SK-N-SH (cell line): Measurements from ENCODE around the gene SLIT1. TPM values are rescaled to one million over a fixed set of nuclear protein-coding genes. Genes with fewer than 3 reads are reported as not detected.

Experiments used
- CTCF ChIA-PET: fragments of 300-600, 350-600 bp; formaldehyde crosslinking; extraction: SDS; loops from one replicate; lab custom pipeline; 2021; lab: Yijun Ruan, JAX
- POLR2A ChIA-PET: fragments of 350-600 bp; sonication (Branson Sonifier 250); formaldehyde crosslinking; extraction: SDS; loops from one replicate; lab custom pipeline; 2020; ENCODE audit warnings: antibody characterized with exemption, inconsistent platforms; lab: Yijun Ruan, JAX
- DNase-seq: peaks from one replicate; pipeline ENCODE4 v3.0.0; 2012
- H2AFZ ChIP-seq: fragments of 200-600 bp; sonication (generic); 2 replicates; pipeline ENCODE4 v1.8.1; 2016; ENCODE audit warnings: antibody characterized with exemption, mild to moderate bottlenecking, low read depth
- H3F3A ChIP-seq: fragments of 200-600 bp; sonication (generic); replicated peaks from 2 replicates; pipeline ENCODE3; 2016; ENCODE audit warnings: antibody characterized with exemption, mild to moderate bottlenecking; ENCODE audit not compliant: insufficient read depth
- H3K27ac ChIP-seq, 2 experiments: fragments of 200-500 bp in 1 of 2; fragments of 200-600 bp in 1 of 2; sonication (Bioruptor generic) in 1 of 2; sonication (generic), shearing (Covaris generic) in 1 of 2; 2 replicates each; pipeline versions ENCODE4 v1.5.1 to v1.6.1; 2014 to 2016; ENCODE audit warnings: low read depth in 2 of 2, inconsistent platforms in 1 of 2, low read length in 1 of 2, mild to moderate bottlenecking in 1 of 2, mixed read lengths in 1 of 2
- H3K27me3 ChIP-seq: fragments of 200-600 bp; sonication (generic), shearing (Covaris generic); 2 replicates; pipeline ENCODE4 v1.6.1; 2016; ENCODE audit warnings: mixed run types; ENCODE audit not compliant: insufficient read depth
- H3K36me3 ChIP-seq, 2 experiments: fragments of 200-500 bp in 1 of 2; fragments of 200-600 bp in 1 of 2; sonication (Bioruptor generic) in 1 of 2; sonication (generic) in 1 of 2; replicated peaks in 1 of 2; 2 replicates each; pipeline versions ENCODE3 to v1.5.1; 2014 to 2016; ENCODE audit warnings: low read length in 1 of 2, mild to moderate bottlenecking in 1 of 2; ENCODE audit not compliant: insufficient read depth in 2 of 2, control insufficient read depth in 1 of 2
- H3K4me1 ChIP-seq, 2 experiments: fragments of 200-500 bp in 1 of 2; fragments of 200-600 bp in 1 of 2; sonication (Bioruptor generic) in 1 of 2; sonication (generic), shearing (Covaris generic) in 1 of 2; 2 replicates each; pipeline versions ENCODE4 v1.5.1 to v1.6.1; 2014 to 2016; ENCODE audit warnings: low read depth in 1 of 2, low read length in 1 of 2, mixed run types in 1 of 2; ENCODE audit not compliant: insufficient read depth in 2 of 2, control insufficient read depth in 1 of 2
- H3K4me2 ChIP-seq: fragments of 200-600 bp; sonication (generic), shearing (Covaris generic); 2 replicates; pipeline ENCODE4 v1.6.1; 2017; ENCODE audit warnings: mixed run types
- H3K4me3 ChIP-seq, 2 experiments: fragments of 200-500 bp in 1 of 2; fragments of 200-600 bp in 1 of 2; sonication (Bioruptor generic) in 1 of 2; sonication (generic), shearing (Covaris generic) in 1 of 2; 2 replicates each; pipeline versions ENCODE4 v1.5.1 to v1.8.1; 2014 to 2016; ENCODE audit warnings: low read depth in 2 of 2, inconsistent platforms in 1 of 2, low read length in 1 of 2, mild to moderate bottlenecking in 1 of 2, mixed read lengths in 1 of 2, moderate library complexity in 1 of 2
- H3K79me2 ChIP-seq: fragments of 200-600 bp; sonication (generic); 2 replicates; pipeline ENCODE4 v1.8.1; 2017; ENCODE audit warnings: mild to moderate bottlenecking; ENCODE audit not compliant: insufficient read depth
- H3K9ac ChIP-seq: fragments of 200-600 bp; sonication (generic); 2 replicates; pipeline ENCODE4 v1.6.1; 2017; ENCODE audit warnings: mixed run types
- H3K9me2 ChIP-seq: fragments of 200-600 bp; sonication (generic); 2 replicates; pipeline ENCODE4 v1.6.1; 2017; ENCODE audit warnings: mixed run types
- H3K9me3 ChIP-seq: fragments of 200-600 bp; sonication (generic); 2 replicates; pipeline ENCODE4 v1.6.1; 2017; ENCODE audit warnings: mixed run types, mild to moderate bottlenecking, moderate library complexity
- H4K20me1 ChIP-seq: fragments of 200-600 bp; sonication (generic); 2 replicates; pipeline ENCODE4 v1.6.1; 2017; ENCODE audit warnings: mild to moderate bottlenecking, mixed run types; ENCODE audit not compliant: insufficient read depth
- EZH2phosphoT487 ChIP-seq: fragments of 200-600 bp; sonication (generic); IDR thresholded peaks from 2 replicates; pipeline ENCODE4 v1.6.1; 2017; ENCODE audit warnings: low read depth, mixed run types, mild to moderate bottlenecking, antibody characterized with exemption, moderate library complexity, borderline replicate concordance
- FOSL2 ChIP-seq: IDR thresholded peaks from 2 replicates; pipeline ENCODE4 v1.4.0; 2012; ENCODE audit warnings: low read depth, mild to moderate bottlenecking, moderate library complexity, borderline replicate concordance
- GABPA ChIP-seq: IDR thresholded peaks from 2 replicates; pipeline ENCODE4 v1.4.0; 2012; ENCODE audit warnings: low read depth, mild to moderate bottlenecking
- MXI1 ChIP-seq: IDR thresholded peaks from 2 replicates; pipeline ENCODE4 v1.6.1; 2012; ENCODE audit warnings: mild to moderate bottlenecking, low read depth, low read length, improper control_type of control experiment
- NFIC ChIP-seq: IDR thresholded peaks from 2 replicates; pipeline ENCODE4 v1.4.0; 2012; ENCODE audit warnings: borderline replicate concordance
- RAD21 ChIP-seq: IDR thresholded peaks from 2 replicates; pipeline ENCODE4 v1.6.1; 2012; ENCODE audit warnings: mild to moderate bottlenecking, low read length
- RCOR1 ChIP-seq: fragments of 150-350 bp; IDR thresholded peaks from 2 replicates; pipeline ENCODE4 v1.6.1; 2017; ENCODE audit warnings: antibody characterized with exemption, low read length
- RXRA ChIP-seq: IDR thresholded peaks from 2 replicates; pipeline ENCODE4 v1.4.0; 2012; ENCODE audit warnings: low read depth, mild to moderate bottlenecking, borderline replicate concordance
- TAF1 ChIP-seq: IDR thresholded peaks from 2 replicates; pipeline ENCODE4 v1.6.1; 2012; ENCODE audit warnings: low read depth, mild to moderate bottlenecking, low read length, moderate library complexity, borderline replicate concordance
- WGBS: methylation state at CpG from one replicate; pipeline ENCODE4 v1.1.6; 2017; ENCODE audit warnings: low lambda C conversion rate; 5-methylcytosine and 5-hydroxymethylcytosine counted together
- polyA plus RNA-seq, 3 experiments: library from polyadenylated mRNA; depleted of rRNA; stranded (reverse); fragments of >200 nt; gene quantifications; 2 replicates each; pipeline ENCODE4 v1.2.3, GENCODE V29; 2012
- TF ChIP-seq, protein P1 (sequence below): IDR thresholded peaks from 2 replicates; pipeline ENCODE4 v1.4.0; 2012; ENCODE audit warnings: low read depth
- TF ChIP-seq, protein P2 (sequence below): IDR thresholded peaks from 2 replicates; pipeline ENCODE4 v1.6.1; 2012; ENCODE audit warnings: mild to moderate bottlenecking, low read depth, low read length, moderate library complexity

SLIT1 gene
- polyA plus RNA-seq, 1 of the 3 experiments (the other 2 are of a cell fraction): 0.05 TPM

DNA sequence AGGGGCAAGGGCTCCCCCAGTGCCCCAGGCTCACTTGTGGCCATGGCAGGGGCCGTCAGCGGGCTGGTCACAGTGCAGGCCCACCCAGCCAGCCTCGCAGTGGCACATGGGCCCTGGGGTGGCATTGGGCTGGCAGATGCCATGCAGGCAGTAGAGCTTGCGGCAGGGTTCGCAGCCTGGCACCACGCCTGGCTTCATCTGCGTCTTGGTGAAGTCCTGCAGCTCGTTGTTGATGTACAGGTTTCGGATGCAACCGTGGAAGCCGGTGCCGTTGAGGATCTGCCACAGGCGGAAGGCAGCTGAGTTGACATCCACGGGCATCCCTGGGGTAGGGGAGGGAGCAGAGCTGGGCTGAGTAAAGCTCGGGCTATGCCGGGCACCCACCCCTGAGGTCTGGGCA lies 183.1 kb downstream of the SLIT1 start (continued):
- TF ChIP-seq RAD21 (no peak), RXRA (no peak)

DNA sequence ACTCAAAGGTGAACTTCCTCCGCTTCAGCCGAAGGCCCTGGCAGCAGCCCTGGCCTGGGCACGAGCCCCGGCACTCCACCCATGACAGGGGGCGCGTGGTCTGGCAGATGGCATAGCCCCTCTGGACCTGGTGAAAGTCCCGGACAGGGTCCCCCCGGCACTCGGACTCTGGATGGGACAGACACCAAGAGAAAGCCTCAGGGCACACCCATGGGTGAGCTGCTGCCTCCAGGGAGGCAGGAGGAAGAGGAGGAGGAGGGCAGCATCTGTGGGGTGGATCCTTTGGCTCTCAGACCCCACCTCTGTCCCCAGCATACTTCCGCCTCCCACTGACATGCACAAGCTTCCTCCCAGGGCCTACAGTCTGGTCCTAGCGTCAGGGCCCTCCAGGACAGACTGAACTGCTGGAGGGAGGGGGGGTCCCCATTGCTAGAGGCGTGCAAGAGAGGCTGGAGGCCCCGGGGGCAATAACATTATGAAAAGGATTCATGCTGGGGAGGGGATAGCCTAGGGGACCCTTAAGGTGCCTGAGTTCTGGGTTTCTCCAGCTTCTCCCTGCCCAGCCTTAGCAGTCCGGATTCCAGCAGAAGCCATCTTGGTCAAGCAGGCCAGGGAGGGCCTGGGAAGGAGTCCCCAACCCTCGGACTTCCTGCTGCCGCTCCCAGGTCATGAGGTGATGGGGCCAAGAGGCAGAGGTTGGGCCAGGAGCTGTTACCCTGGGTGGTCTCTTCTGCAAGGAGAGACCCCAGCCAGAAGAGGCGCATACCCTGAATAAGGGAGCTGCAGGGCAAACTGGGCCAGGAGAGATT lies 184.4 kb downstream of the SLIT1 start:
- TF ChIP-seq EZH2phosphoT487 (no peak), FOSL2 (no peak), RAD21 (no peak), RCOR1 (no peak), NFIC (no peak), TAF1 (no peak), GABPA (no peak), RXRA (no peak), MXI1 (no peak)
- TF ChIP-seq, protein P1, sequence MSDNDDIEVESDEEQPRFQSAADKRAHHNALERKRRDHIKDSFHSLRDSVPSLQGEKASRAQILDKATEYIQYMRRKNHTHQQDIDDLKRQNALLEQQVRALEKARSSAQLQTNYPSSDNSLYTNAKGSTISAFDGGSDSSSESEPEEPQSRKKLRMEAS: no peak
- TF ChIP-seq, protein P2, sequence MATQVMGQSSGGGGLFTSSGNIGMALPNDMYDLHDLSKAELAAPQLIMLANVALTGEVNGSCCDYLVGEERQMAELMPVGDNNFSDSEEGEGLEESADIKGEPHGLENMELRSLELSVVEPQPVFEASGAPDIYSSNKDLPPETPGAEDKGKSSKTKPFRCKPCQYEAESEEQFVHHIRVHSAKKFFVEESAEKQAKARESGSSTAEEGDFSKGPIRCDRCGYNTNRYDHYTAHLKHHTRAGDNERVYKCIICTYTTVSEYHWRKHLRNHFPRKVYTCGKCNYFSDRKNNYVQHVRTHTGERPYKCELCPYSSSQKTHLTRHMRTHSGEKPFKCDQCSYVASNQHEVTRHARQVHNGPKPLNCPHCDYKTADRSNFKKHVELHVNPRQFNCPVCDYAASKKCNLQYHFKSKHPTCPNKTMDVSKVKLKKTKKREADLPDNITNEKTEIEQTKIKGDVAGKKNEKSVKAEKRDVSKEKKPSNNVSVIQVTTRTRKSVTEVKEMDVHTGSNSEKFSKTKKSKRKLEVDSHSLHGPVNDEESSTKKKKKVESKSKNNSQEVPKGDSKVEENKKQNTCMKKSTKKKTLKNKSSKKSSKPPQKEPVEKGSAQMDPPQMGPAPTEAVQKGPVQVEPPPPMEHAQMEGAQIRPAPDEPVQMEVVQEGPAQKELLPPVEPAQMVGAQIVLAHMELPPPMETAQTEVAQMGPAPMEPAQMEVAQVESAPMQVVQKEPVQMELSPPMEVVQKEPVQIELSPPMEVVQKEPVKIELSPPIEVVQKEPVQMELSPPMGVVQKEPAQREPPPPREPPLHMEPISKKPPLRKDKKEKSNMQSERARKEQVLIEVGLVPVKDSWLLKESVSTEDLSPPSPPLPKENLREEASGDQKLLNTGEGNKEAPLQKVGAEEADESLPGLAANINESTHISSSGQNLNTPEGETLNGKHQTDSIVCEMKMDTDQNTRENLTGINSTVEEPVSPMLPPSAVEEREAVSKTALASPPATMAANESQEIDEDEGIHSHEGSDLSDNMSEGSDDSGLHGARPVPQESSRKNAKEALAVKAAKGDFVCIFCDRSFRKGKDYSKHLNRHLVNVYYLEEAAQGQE: no peak
- Histone ChIP-seq H3K4me1 (peaks cover 0 to 5% of the 10 kb centered on the region in 2 experiments; a peak in 1 of 4 replicates), H3K79me2 (no peaks in the 10 kb centered on the region), H3K9ac (no peak overlapping the region), H3K9me2 (no peaks in the 10 kb centered on the region), H2AFZ (no peak overlapping the region), H3K27me3 (no peaks in the 10 kb centered on the region), H3K9me3 (no peaks in the 10 kb centered on the region), H3K27ac (no peak overlapping the region), H3K36me3 (no peaks in the 10 kb centered on the region), H4K20me1 (no peaks in the 10 kb centered on the region), H3F3A (no peaks in the 10 kb centered on the region), H3K4me3 (no peak overlapping the region), H3K4me2 (no peak overlapping the region)
- POLR2A ChIA-PET: no interaction called here
- WGBS: 92% methylated on average over 6 of the region's 17 CpGs
- CTCF ChIA-PET: no interaction called here
- DNase-seq: no peak
